ENCODE measurements around the gene FNDC1.

DNA sequence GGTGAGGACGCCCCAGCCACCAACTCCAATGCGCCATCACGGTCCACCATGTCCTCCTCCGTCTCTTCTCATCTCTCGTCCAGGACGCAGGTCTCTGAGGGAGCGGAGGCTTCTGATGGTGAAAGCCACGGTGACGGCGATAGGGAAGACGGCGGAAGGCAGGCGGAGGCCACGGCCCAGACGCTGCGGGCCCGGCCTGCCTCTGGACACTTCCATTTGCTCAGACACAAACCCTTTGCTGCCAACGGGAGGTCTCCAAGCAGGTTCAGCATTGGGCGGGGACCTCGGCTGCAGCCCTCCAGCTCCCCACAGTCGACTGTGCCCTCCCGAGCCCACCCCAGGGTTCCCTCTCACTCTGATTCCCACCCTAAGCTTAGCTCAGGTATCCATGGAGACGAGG is 63.6 kb downstream of the FNDC1 start:
- TF ChIP-seq, protein P1, sequence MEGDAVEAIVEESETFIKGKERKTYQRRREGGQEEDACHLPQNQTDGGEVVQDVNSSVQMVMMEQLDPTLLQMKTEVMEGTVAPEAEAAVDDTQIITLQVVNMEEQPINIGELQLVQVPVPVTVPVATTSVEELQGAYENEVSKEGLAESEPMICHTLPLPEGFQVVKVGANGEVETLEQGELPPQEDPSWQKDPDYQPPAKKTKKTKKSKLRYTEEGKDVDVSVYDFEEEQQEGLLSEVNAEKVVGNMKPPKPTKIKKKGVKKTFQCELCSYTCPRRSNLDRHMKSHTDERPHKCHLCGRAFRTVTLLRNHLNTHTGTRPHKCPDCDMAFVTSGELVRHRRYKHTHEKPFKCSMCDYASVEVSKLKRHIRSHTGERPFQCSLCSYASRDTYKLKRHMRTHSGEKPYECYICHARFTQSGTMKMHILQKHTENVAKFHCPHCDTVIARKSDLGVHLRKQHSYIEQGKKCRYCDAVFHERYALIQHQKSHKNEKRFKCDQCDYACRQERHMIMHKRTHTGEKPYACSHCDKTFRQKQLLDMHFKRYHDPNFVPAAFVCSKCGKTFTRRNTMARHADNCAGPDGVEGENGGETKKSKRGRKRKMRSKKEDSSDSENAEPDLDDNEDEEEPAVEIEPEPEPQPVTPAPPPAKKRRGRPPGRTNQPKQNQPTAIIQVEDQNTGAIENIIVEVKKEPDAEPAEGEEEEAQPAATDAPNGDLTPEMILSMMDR (IDR thresholded peaks at IDR 0.05 in 2 of 3, conservative IDR thresholded peaks at IDR 0.05 in 1 of 3; ENCODE audit: control insufficient read depth in 2 of 3, extremely low read depth in 1 of 3, insufficient read depth in 1 of 3, low read depth in 3 of 3, low read length in 3 of 3): no peak
- TF ChIP-seq JUND (IDR thresholded peaks at IDR 0.05; ENCODE audit: low read depth, low read length) (no peak), KDM1A (IDR thresholded peaks at IDR 0.05; ENCODE audit: borderline replicate concordance) (no peak), POLR2AphosphoS5 (IDR thresholded peaks at IDR 0.05; ENCODE audit: low read length) (no peak), ZNF217 (IDR thresholded peaks at IDR 0.05) (no peak)
